ENCODE measurements around the gene PDE11A.
"Not testable (repeated sequence)": the region's sequence is repeated elsewhere in the genome, so short reads cannot be mapped to it uniquely, and the experiment has no call there.

The PDE11A gene

DNA sequence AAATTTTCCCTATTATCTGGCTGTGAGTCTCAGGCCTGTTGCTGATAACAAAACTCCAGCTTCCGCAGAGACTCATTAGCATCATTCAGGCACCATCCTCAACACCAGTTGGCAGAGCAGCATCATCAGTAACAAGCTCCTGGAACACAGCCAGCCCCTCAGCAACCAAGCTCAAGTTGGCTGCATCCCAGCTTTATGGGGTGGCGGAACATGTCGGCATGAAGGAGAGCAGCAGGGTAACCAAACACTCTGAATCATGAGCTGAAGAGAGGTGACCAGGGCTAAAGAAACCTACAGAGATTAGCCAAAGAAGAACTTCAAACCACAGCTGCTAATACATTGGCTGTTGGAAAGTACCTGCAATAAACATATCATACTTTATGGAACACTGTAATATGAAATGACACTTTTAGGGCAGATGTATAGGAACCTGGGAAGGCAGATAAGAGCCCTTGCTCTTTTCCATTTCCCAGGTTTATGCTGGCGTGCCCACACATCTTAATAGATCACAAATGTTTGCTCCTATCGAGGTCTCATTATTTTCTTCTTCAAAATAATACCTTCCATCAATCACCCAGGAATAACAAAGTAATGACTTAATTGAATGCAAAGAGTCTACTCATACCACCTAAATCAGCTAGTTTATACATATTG, 63.8 kb downstream of the PDE11A start:
- DNase-seq (ENCODE audit: low read depth): no peak

DNA sequence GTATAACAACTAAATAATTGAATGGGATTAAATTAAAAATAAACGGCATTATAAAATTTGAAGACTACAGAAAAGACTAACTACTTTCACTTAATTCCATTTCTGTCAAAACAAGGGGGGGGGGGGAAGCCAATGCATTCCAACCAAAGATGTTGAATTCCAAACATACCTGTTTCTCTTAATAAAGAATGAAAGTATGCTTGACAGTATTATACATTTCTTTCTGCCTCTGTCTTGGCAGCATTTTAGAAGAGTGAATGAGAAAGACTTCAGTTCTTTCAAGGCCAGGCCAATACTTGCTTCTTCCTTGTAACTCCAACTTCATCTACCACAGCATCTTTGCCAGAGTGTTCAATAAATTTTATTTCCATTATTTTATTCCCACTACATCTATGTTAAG, 65.9 kb downstream of the PDE11A start:
- DNase-seq (ENCODE audit: low read depth): no peak

DNA sequence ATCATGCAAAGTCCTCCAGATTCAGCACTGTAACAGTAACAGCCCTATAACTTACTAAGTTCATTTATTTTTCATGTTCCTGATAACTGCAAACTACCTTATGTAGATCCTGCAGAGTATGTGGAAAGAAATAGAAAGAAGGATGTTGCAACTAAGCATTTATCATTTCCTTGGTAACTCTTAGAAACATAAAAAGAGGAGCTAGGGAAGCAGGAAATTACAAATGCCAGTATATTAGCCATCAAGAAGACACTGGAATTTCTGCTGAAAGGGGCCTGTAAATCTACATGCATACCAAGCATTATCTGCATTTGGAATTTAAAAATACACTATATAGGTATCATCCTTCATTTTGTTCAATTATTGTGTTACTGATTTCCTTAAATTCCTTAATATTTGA, 66.8 kb downstream of the PDE11A start:
- no peak for DNase-seq (ENCODE audit: low read depth)

DNA sequence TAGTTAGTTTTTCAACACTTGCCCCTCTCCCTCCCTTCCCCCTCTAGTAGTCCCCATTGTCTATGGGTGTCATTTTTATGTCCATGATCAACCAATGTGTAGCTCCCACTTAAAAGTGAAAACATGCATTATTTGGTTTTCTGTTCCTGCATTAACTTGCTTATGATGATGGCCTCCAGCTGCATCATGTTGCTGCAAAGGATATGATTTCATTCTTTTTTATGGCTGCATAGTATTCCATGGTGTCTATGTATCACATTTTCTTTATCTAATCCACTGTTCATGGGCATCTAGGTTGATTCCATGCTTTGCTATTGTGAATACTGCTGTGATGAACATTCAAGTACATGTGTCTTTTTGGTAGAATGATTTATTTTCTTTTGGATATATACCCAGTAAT, 70.5 kb downstream of the PDE11A start:
- no peak for DNase-seq (ENCODE audit: low read depth)

DNA sequence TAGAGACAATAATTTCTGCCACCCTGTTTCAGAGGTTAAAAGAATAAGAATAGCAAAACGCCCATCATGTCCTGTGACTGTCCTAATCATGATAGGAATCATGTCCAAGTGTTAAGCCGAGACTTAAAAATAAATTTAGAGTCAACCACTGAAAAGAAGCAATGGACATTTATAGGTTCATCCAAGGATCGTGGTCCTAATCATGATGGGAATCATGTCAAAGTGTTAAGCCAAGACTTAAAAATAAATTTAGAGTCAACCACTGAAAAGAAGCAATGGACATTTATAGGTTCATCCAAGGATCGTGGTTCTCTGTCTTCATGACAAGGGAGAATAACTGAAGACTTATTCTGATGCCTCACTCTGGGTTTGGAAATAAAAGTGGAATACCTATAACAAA, 73.6 kb downstream of the PDE11A start:
- no peak for DNase-seq (ENCODE audit: low read depth)

DNA sequence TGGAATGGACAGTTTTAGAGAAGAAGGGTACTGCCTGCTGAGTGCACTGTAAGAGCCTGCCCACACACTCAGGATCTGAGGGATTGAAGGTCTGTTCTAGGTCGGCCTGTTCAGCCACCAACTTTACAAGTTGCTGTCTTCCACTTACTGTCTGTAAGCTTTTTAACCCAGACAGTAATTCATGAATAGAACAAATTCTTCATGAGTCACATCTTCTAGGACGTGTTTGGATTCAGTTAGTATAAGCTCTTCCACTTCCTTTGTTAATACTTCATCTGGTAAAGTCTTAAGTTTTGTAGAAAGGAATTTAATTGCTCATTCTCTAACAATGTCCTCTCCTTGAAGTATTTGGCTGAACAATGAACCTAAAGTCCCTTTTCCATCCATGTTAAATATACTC, 74.6 kb downstream of the PDE11A start:
- no peak for DNase-seq (ENCODE audit: low read depth)

DNA sequence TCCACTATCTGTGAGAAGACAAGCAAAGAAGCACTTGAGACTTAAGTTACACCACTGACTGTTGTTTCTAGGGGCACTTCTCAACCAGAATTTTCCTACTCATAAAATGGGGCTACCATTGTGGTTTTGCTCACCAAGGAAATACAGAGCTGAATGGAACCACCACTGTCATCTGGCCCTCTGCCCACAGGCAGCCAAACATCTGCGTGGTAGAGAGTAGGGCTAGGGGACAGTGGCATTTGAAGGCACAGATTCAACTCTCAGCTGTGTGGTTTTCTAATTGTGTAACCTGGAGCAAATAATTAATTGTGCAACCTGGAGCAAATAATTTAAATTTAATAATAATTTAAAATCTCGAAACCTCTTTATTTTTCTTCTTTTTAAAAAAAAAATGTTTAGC, 79.6 kb downstream of the PDE11A start:
- no peak for DNase-seq (ENCODE audit: low read depth)

DNA sequence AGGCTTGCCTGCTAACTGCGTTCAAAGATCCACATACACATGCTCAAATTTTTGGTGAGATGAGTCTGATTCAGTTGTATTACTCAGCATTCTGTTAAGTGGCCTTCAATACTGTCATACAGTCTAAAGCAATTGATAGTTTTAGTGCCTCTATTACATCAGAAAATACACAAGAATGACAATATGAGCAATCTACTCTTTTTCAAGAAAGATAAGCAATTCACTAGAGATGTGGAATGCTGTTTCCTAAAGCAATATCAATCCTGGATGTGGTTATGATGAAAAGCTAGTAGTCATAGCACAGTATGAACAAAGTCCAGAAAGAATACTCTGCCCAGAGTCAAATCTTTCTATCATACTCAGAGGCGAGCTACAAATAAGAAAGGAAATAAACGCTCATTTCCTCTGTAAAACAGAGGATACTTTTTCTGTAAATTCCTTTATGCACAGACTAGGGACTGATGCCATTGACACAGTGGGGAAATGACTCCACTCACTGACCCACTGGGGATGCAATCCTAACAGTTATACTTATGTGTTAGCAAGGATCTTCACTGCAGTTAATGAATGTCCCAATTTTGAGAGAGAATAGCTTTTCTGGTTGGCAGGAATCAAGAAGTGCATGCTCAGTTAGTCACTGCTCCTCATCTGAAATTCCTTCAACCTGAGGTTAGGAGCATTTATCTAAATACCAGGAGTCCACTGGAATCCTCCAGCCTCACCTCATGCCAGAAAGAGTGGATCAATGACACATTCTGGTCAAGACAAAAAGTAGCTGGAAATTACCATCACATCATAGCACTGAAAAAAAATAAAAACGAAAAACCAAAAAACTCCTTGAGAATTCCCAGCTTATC, 83.3 kb downstream of the PDE11A start:
- no peak for DNase-seq (ENCODE audit: low read depth)

DNA sequence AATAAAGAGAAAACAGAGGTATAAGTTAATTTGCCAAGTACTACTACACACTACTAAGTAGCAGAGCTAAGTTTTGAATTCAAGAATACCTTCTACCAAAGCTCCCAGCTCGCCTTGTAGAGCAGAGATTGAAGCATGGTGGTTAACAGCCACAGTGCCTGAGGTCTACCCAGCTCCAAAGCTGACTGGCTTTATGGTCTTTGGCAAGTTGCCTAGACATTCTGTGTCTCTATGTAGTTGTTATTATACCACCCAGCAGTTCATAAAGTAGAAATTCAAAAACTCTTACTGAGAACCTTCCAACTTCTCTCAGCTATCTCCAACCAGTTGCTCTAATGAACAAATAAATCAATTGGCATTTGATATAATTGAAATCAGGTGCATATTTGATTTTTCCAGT, 87.8 kb downstream of the PDE11A start:
- DNase-seq (ENCODE audit: low read depth): no peak

DNA sequence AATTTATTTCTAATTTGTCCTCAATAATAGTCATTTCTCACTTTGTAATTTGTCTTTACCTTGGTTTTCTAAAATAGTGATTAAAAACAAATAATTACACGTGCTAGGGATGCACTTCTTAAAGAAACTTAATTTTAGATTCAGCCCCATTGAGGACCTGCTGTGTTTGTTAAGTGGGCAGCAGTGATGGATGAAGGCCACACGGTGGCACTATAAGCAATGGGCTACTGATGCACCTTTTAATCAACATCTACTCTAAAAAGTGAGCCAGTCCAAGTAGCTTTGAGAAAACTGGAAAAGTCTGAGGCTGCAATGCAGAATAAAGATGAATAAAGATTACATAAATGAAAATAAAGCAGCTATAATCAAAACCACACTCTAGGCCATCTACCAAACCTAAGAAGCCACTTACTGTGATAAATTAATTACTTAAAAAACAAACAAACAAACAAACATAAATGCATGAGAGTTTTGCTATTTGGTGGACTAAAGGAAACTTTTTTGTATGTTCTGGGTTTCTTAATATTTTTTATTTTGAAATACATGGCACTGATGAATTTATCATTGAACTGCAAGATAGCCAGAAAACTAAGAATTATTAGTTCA, 89.3 kb downstream of the PDE11A start:
- DNase-seq (ENCODE audit: low read depth): no peak

DNA sequence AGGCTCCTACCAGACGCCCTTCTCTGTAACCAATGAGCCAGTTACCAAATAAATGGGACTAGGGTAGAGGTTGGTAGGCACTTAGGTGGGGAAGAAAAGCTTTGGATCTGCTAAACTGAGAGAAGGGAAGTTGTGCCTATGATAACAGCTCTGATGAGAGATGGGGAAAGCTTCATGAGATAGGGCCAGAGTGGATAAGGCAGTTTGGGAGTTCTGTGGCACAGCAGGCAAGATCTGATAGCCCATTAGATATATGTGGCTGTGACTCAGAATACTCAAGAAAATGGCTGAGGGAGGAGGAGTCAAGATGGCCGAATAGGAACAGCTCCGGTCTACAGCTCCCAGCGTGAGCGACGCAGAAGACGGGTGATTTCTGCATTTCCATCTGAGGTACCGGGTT, 99.8 kb downstream of the PDE11A start:
- DNase-seq (ENCODE audit: low read depth): no peak

DNA sequence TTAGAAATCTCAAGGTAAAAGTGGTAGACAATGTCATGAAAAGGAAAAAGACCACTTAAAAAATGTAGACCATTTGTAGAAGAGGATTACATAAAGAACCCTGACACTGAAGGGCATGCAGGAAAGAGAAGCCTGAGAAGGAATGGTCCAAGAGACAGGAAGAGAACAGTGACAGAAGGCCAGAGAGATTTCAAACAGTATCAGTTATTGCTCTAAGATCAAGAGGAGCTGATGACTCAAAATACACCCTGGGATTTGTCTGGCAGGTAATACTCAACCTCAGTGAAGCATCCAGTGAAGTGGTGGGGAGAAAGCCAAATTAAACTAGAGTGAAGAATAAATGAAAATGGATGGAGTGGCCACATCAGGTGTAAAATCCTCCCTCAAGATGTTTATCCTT, 100.5 kb downstream of the PDE11A start:
- DNase-seq (ENCODE audit: low read depth): no peak

DNA sequence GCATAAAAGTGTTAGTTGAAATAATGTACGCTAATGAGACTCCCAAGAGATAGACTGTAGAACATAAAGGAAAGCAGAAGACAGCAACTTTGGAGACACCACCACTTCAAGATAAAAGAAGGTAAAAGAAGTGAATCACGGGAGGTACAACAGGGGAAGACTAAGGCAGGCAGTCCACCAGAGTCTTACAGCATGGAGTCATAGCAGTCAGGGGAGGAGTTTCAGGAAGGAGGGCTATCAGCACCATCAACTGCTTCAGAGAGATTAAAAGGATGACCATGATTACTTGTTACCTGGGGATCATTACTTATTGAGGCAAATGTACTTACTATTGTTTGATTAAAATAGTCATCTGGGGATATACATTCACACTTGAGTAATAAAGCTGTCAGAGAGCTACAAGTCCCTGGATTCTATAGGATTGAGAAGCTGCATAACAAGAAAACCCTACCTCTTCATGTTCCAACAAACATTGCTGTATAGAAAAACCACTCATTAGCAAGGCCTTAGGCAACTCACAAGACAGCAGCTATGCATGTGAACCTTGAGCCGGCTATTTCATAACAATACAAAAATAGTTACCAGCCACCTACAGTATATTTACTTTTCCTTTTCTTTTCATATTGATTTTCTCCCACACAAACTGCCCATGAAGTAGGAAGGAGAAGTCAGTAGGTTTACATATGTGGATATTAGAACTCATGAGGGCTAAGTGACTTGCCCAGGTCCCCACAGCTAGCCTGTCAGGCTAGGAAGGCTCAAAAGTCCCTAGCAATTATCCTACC, 101.7 kb downstream of the PDE11A start:
- no peak for DNase-seq (ENCODE audit: low read depth)

DNA sequence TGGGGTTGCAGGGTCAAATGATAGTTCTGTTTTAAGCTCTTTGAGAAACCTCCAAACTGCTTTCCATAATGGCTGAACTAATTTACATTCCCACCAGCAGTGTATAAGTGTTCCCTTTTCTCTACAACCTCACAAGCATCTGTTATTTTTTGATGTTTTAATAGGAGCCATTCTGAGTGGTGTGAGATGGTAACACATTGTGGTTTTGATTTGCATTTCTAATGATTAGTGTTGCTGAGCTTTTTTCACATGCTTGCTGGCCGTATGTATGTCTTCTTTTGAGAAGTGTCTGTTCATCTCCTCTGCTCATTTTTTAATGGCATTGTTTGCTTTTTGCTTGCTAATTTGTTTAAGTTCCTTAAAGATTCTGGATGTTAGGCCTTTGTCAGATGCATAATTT, 107.7 kb downstream of the PDE11A start:
- DNase-seq (ENCODE audit: low read depth): no peak

DNA sequence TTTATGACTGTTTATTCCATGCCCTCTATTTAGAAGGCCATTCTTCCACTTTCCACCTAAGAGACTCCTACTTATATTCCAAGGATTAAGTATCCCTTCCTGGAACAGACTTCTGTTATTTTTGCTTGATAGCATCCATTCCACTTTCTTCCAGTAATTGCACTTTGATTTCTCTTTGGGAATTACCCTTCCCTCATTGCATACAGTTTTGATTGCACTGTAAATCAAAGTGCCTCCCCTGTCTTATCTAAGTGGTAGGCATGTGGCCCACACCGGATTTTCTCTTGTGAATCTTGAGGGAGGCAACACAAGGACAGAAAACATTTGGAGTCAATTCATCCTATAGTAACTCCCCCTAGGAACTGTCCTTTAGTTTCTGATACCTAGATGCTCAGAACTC, 120.4 kb downstream of the PDE11A start:
- DNase-seq (ENCODE audit: low read depth): no peak

DNA sequence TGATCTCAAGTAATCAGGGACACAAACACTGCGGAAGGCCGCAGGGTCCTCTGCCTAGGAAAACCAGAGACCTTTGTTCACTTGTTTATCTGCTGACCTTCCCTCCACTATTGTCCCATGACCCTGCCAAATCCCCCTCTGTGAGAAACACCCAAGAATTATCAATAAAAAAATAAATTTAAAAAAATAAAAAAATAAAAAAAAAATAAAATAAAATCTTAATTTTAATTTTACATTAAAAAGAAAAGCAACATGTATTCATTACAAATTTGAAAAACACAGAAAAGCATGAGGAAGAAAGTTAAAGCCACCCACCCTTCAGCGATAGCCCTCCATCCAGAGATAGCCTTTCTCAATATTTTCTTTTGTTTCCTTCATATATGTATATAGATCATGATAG, 125.0 kb downstream of the PDE11A start:
- DNase-seq (ENCODE audit: low read depth): not testable (repeated sequence)

DNA sequence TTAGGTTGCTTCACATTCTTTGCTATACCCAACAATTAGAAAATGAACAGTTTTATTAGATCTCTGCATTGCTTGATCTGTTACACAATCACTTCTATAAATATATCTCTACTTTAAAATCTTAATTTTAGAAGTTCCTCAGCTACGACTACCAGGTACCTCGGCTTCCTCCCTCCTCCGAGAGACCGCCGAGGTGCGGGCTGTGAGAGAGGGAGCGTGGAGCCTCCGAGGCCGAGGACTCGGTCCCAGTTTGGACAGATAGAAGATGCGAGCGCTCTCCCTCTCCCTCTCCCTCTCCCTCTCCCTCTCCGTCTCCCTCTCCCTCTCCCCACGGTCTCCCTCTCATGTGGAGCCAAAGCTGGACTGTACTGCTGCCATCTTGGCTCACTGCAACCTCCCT, 128.0 kb downstream of the PDE11A start:
- DNase-seq (ENCODE audit: low read depth): not testable (repeated sequence)

DNA sequence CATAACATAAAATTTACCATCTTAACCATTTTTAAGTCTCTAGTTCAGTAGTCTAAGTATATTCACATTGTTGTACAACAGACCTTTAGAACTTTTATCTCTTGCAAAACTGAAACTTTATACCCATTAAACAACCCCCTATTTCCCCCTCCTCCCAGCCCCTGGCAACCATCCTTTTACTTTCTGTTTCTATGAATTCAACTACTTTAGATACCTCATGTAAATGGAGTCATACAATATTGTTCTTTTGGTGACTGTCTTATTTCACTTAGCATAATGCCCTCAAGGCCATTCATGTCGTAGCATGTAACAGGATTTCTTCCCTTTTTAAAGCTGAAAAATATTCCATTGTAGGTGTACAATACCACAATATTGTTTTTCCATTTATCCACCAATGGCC, 129.8 kb downstream of the PDE11A start:
- DNase-seq (ENCODE audit: low read depth): no peak

DNA sequence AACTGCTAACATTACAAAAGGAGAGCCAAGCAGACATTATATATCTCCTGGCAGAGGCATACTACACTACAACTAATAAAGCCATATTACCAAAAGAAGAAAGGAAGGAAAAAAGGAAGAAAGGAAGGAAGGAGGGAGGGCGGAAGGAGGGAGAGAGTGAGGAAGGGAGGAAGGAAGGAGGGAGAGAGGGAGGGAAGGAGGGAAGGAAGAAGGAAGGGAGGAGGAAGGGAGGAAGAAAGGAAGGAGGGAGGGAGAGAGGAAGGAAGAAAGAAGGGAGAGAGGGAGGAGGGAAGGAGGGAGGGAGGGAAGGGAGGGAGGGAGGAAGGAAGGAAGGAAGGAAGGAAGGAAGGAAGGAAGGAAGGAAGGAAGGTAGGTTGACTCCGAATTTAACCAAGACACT, 133.4 kb downstream of the PDE11A start:
- no peak for DNase-seq (ENCODE audit: low read depth)

DNA sequence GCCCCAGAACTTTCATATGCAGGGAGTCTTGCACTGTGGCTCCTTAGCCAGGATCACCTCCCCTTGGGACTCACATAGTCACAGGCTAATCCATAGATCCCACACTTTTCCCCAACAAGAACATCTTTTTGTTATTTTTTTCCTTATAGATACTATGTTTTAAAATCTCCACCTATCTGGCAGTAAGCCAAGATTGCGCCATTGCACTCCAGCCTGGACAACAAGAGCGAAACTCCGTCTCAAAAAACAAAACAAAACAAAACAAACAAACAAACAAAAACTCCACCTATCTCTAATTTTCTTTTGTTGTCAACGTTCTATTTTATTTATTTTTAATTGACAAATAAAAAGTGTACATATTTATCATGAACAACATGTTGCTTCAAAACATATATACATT, 141.7 kb downstream of the PDE11A start:
- DNase-seq (ENCODE audit: low read depth): no peak

DNA sequence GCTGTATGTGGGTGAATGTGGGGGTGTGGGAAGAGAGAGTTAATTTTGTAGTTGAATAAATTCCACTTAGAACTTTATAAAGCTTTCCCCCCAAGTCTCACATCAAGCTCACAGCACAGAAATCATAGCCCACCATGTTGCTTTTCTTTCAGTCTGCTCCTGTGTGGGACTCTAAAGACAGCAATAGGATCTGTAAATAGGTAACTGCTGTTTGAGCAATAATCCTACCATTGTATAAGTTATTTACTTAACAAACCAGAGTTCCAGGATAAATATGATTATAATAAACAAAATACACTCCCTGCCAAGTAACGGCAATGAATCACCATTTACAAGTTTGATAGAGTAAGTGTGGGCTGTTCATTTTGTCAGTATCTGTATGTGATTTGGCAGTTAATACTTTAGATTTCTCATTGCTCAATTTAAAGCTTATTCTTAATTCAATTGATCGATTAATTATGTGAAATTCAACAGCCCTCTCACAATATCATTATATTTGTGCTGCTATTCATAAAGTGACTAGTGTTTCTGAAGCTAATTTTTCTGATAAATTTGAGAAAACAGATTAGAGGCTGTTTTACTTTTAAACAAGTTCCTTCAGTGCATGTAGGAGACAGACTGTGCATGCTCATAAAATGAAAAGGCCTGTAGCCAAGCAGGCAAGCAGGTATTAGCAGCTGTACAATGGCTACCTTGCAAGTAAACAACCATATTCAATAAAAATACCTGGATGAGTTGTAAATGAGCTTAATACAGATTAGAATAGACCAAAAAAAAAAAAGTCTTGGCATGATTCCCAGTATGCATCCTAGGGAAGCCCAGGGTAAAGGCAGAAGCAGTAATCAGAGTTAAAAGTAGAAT, 142.7 kb downstream of the PDE11A start:
- DNase-seq (ENCODE audit: low read depth): no peak

DNA sequence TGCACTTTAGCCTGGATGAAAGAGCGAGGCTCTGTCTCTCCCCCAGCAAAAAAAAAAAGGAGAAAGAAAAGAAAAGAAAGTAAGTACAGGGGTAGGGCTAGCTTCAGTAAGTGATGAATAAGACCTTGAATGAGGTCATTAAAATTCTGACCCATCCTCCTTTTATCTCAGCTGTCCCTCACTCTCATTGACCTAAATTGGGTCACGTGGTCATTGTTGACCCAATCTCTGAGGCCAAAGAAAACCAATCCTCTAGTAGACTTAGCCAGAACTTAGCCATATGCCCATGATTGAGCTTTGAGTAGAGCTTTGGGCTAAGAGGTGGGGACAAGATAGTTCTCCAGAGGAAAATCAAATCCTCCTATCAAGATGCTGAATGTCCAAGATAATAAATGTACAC, 149.3 kb downstream of the PDE11A start:
- no peak for DNase-seq (ENCODE audit: low read depth)

Measured in activated T-cell treated with anti-CD3 and anti-CD28 coated beads for 1 hour (primary cell).